GM18508 (cell line): ENCODE data around the gene HSPA9.

Experiments used
- ATAC-seq: cut with Tn5 transposase; IDR thresholded peaks from one replicate; pipeline ENCODE4 v1.9.1; 2021; ENCODE audit warnings: moderate number of reproducible peaks; ENCODE audit not compliant: insufficient read depth, unreplicated experiment

HSPA9 gene

GRCh38 chr5:138575194-138576015, at the start of gene HSPA9:
Gene HSPA9, minus strand, starts transcription at chr5:138575401. Its CDS starts 83 bp downstream, at chr5:138575318.
- peak; percentile 78 for ATAC-seq

- ATAC-seq, result no peak
Observed at GRCh38 chr5:138623053-138623452, 47.9 kb upstream of the HSPA9 start.

- ATAC-seq, result no peak
Observed at GRCh38 chr5:138622051-138622450, 46.9 kb upstream of the HSPA9 start.

GRCh38 chr5:138620663-138621224, 45.5 kb upstream of the HSPA9 start:
- no peak for ATAC-seq

GRCh38 chr5:138616508-138616907, 41.3 kb upstream of the HSPA9 start:
- no peak for ATAC-seq

GRCh38 chr5:138615461-138615860, 40.3 kb upstream of the HSPA9 start:
- ATAC-seq, result no peak

GRCh38 chr5:138611678-138612218, 36.5 kb upstream of the HSPA9 start:
- no peak for ATAC-seq

- no peak for ATAC-seq
Observed at GRCh38 chr5:138610918-138611677, 35.9 kb upstream of the HSPA9 start.

- ATAC-seq, result no peak
Observed at GRCh38 chr5:138610415-138610917, 35.3 kb upstream of the HSPA9 start.

- ATAC-seq, result no peak
Observed at GRCh38 chr5:138606378-138607064, 31.3 kb upstream of the HSPA9 start.

- ATAC-seq, result peak; percentile 64
Observed at GRCh38 chr5:138605254-138605972, 30.2 kb upstream of the HSPA9 start.

- ATAC-seq, result no peak
Observed at GRCh38 chr5:138604176-138604785, 29.1 kb upstream of the HSPA9 start.

GRCh38 chr5:138603249-138603920, 28.2 kb upstream of the HSPA9 start:
- ATAC-seq, result no peak

- no peak for ATAC-seq
Observed at GRCh38 chr5:138602371-138603000, 27.3 kb upstream of the HSPA9 start.

GRCh38 chr5:138601444-138601843, 26.2 kb upstream of the HSPA9 start:
- ATAC-seq, result no peak

- no peak for ATAC-seq
Observed at GRCh38 chr5:138600446-138600845, 25.2 kb upstream of the HSPA9 start.

- no peak for ATAC-seq
Observed at GRCh38 chr5:138597661-138598400, 22.6 kb upstream of the HSPA9 start.
